GM20000 (cell line): Measurements from ENCODE around the gene KCNH5.

Experiments
- DNase-seq: peaks from one replicate; pipeline ENCODE4 v3.0.0; 2012; ENCODE audit warnings: low spot score
- CTCF ChIP-seq: IDR thresholded peaks from 2 replicates; pipeline ENCODE4 v1.5.1; 2012; ENCODE audit warnings: mild to moderate bottlenecking, control low read depth; ENCODE audit errors: extremely low read depth, missing control alignments

The KCNH5 gene

GRCh38 chr14:62897771-62898170 lies 147.5 kb downstream of the KCNH5 start:
- DNase-seq = no peak
- no peak for TF ChIP-seq CTCF

- no peak for DNase-seq
- no peak for TF ChIP-seq CTCF
These were observed 148.3 kb downstream of the KCNH5 start for GRCh38 chr14:62896932-62897456.

GRCh38 chr14:62894736-62895135 lies 150.5 kb downstream of the KCNH5 start:
- TF ChIP-seq CTCF = no peak
- no peak for DNase-seq

GRCh38 chr14:62889364-62889763 lies 155.9 kb downstream of the KCNH5 start:
- TF ChIP-seq CTCF = no peak

GRCh38 chr14:62886461-62886860 lies 158.8 kb downstream of the KCNH5 start:
- no peak for TF ChIP-seq CTCF
- no peak for DNase-seq

More at GRCh38 chr14:62889364-62889763, 155.9 kb downstream of the KCNH5 start:
- DNase-seq = no peak

GRCh38 chr14:62885451-62885850 lies 159.8 kb downstream of the KCNH5 start:
- no peak for DNase-seq
- no peak for TF ChIP-seq CTCF

GRCh38 chr14:62882967-62883366 lies 162.3 kb downstream of the KCNH5 start:
- TF ChIP-seq CTCF = no peak
- DNase-seq = no peak

- no peak for TF ChIP-seq CTCF
- DNase-seq = no peak
These were observed 178.9 kb downstream of the KCNH5 start for GRCh38 chr14:62866376-62866775.
